GM20000 (cell line): ENCODE measurements around the gene CLDN1.

ENCODE experiments used
- DNase-seq: peaks from one replicate; pipeline ENCODE4 v3.0.0; 2012; ENCODE audit warnings: low spot score
- CTCF ChIP-seq: IDR thresholded peaks from 2 replicates; pipeline ENCODE4 v1.5.1; 2012; ENCODE audit warnings: mild to moderate bottlenecking, control low read depth; ENCODE audit errors: extremely low read depth, missing control alignments

CLDN1 gene, protein sequence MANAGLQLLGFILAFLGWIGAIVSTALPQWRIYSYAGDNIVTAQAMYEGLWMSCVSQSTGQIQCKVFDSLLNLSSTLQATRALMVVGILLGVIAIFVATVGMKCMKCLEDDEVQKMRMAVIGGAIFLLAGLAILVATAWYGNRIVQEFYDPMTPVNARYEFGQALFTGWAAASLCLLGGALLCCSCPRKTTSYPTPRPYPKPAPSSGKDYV

GRCh38 chr3:190321789-190322603, at the start of gene CLDN1:
Gene CLDN1, minus strand, starts transcription at chr3:190322446. Its CDS starts 240 bp downstream, at chr3:190322206.
- TF ChIP-seq CTCF = peak; percentile 79
- peak; percentile 83 for DNase-seq

GRCh38 chr3:190371152-190371551, 48.9 kb upstream of the CLDN1 start:
- no peak for TF ChIP-seq CTCF
- no peak for DNase-seq

DNA sequence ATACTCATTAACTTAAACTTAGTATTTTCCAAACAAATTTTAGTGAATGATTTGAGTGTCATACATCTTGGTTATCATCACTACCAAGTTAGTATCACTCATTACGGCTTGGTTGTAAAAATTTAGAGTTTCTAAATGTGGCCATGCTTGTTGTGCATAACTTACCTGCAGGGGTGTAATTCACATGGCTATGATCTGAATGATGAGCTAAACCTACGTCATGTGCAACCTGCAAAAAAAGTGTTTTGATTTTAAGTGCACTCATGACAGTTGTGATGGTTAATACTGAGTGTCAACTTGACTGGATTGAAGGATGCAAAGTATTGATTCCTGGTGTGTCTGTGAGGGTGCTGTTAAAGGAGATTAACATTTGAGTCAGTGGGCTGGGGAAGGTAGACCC, 48.1 kb upstream of the CLDN1 start:
- no peak for DNase-seq
- TF ChIP-seq CTCF = no peak

DNA sequence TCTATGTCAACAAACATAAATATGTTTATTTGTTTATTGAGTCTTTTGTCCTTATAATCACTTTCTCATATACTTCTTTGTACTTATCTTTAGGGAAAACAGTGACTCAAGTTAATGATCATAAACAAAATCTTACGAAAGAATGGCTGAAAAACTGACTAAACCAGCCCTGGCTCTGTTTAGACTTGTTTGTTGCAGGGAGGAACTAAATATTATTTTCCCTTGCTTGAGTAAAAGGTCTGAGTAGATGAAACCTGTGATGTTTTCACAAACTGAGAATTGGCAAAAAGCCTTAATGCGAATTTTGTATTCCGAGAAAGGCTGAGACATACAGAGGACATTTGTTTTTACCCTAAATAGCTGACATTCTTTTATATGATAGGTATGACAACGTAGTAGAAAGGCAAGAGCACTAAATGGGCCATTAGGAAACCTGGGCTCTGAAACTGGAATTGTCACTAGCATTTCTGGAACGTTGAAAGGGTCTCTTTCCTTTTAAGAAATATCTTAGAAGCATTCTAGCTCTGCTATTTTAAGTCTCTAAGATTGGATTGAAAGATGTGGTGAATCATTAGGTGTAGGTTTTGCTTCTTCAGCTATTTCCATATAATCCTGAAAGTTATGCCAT, 47.5 kb upstream of the CLDN1 start:
- no peak for TF ChIP-seq CTCF
- no peak for DNase-seq

GRCh38 chr3:190368881-190369280, 46.6 kb upstream of the CLDN1 start:
- TF ChIP-seq CTCF = no peak
- no peak for DNase-seq

DNA sequence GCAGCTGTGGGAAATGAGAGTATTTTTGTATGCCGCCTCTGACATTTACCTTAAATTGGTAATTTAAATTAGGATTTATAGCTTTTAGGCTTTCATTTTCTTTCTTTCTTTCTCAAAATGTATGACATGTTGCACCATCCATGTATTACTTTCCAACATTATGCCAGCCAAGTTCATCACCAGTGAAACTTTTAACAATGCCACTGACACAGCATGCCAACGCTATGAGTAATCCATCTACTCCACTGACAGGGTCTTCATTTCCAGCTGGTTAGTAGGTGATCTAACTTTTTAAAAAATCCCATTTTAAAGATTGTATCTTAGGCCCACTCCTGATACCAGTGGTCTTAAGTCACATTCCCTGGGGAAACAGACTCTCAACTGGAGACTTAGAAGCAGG, 43.9 kb upstream of the CLDN1 start:
- DNase-seq = no peak
- no peak for TF ChIP-seq CTCF

DNA sequence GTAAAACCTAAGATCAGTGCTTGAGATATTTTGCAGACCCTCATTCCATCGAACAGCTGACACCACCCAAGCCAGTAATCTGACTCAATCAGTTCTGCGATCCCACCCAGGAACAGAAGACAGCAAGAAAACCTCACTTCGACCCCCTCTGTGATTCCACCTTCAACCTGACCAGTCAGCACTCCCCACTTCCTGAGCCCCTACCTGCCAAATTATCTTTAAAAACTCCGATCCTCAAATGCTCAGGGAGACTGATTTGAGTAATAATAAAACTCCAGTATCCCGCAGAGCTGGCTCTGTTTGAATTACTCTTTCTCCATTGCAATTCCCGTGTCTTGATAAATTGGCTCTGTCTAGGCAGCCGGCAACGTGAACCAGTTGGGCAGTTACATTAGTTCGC, 40.0 kb upstream of the CLDN1 start:
- TF ChIP-seq CTCF = no peak
- DNase-seq = no peak
